Measurements from ENCODE around the gene C22orf39.

C22orf39 gene

DNA sequence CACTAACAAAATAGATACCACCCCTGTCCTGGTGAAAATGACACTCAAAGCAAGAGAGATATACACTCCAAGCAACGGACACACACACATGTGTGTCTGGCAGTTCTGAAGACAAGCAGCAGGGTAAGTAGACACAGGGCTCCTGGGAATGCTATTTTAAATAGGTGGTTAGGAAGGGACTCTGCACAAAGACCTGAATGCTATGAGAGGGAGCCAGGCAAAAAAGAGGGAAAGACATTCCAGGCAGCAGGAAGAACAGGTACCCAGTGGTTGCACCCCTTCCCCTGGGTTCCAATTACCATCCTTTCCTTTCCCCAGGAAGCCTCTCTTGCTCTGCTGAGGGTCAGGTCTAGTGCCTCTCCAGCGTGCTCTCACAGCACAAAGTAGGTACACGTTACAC, 28.5 kb upstream of the C22orf39 start:
- DNase-seq (ENCODE audit: low read depth, low spot score) = no peak
- TF ChIP-seq, protein P1, sequence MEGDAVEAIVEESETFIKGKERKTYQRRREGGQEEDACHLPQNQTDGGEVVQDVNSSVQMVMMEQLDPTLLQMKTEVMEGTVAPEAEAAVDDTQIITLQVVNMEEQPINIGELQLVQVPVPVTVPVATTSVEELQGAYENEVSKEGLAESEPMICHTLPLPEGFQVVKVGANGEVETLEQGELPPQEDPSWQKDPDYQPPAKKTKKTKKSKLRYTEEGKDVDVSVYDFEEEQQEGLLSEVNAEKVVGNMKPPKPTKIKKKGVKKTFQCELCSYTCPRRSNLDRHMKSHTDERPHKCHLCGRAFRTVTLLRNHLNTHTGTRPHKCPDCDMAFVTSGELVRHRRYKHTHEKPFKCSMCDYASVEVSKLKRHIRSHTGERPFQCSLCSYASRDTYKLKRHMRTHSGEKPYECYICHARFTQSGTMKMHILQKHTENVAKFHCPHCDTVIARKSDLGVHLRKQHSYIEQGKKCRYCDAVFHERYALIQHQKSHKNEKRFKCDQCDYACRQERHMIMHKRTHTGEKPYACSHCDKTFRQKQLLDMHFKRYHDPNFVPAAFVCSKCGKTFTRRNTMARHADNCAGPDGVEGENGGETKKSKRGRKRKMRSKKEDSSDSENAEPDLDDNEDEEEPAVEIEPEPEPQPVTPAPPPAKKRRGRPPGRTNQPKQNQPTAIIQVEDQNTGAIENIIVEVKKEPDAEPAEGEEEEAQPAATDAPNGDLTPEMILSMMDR (IDR thresholded peaks at IDR 0.05; ENCODE audit: low read depth, low read length) = no peak
- in situ Hi-C loops (cut with HindIII; ENCODE audit: low sequenced_read_pairs) = no loop called here
- H3K4me3 ChIP-seq (ENCODE audit: low read depth, low read length) = no peak overlapping the region

- DNase-seq (ENCODE audit: low read depth, low spot score) = no peak
- TF ChIP-seq, protein P1 (IDR thresholded peaks at IDR 0.05; ENCODE audit: low read depth, low read length) = peak; percentile 18
- no peak overlapping the region for H3K4me3 ChIP-seq (ENCODE audit: low read depth, low read length)
- in situ Hi-C loops (cut with HindIII; ENCODE audit: low sequenced_read_pairs) = no loop called here
These were observed 26.1 kb upstream of the C22orf39 start for GRCh38 chr22:19473578-19473977.

GRCh38 chr22:19472233-19472632, 24.7 kb upstream of the C22orf39 start:
- in situ Hi-C loops (cut with HindIII; ENCODE audit: low sequenced_read_pairs) = no loop called here
- no peak for DNase-seq (ENCODE audit: low read depth, low spot score)
- no peak overlapping the region for H3K4me3 ChIP-seq (ENCODE audit: low read depth, low read length)
- TF ChIP-seq, protein P1 (IDR thresholded peaks at IDR 0.05; ENCODE audit: low read depth, low read length) = no peak

- TF ChIP-seq, protein P1 (IDR thresholded peaks at IDR 0.05; ENCODE audit: low read depth, low read length) = no peak
- in situ Hi-C loops (cut with HindIII; ENCODE audit: low sequenced_read_pairs) = no loop called here
- H3K4me3 ChIP-seq (ENCODE audit: low read depth, low read length) = no peak overlapping the region
- no peak for DNase-seq (ENCODE audit: low read depth, low spot score)
These were observed 24.1 kb upstream of the C22orf39 start for GRCh38 chr22:19471572-19471971.

- H3K4me3 ChIP-seq (ENCODE audit: low read depth, low read length) = no peak overlapping the region
- TF ChIP-seq, protein P1 (IDR thresholded peaks at IDR 0.05; ENCODE audit: low read depth, low read length) = no peak
- DNase-seq (ENCODE audit: low read depth, low spot score) = no peak
- in situ Hi-C loops (cut with HindIII; ENCODE audit: low sequenced_read_pairs) = no loop called here
These were observed 22.5 kb upstream of the C22orf39 start for GRCh38 chr22:19470010-19470409.

DNA sequence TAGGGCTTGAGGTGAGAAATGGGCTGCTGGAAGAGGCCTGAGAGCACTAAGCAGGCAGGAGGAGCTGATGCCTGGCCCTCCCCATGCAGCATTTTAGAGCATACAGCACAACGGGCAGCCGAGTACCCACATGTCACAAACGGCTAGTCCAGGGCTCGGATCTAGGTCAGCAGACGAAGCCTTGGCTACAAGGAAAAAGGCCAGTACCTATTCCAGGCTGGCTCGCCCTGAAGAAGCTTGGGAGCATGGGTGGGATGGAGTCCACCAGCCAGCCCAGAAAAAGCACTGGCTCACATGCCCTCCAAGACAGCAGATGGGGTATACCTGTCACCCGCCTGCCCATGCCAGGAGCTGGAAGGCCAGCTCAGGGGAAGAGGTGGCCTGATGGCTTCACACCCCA, 21.9 kb upstream of the C22orf39 start:
- in situ Hi-C loops (cut with HindIII; ENCODE audit: low sequenced_read_pairs) = no loop called here
- DNase-seq (ENCODE audit: low read depth, low spot score) = no peak
- TF ChIP-seq, protein P1 (IDR thresholded peaks at IDR 0.05; ENCODE audit: low read depth, low read length) = no peak
- no peak overlapping the region for H3K4me3 ChIP-seq (ENCODE audit: low read depth, low read length)

- in situ Hi-C loops (cut with HindIII; ENCODE audit: low sequenced_read_pairs) = no loop called here
- TF ChIP-seq, protein P1 (IDR thresholded peaks at IDR 0.05; ENCODE audit: low read depth, low read length) = no peak
- H3K4me3 ChIP-seq (ENCODE audit: low read depth, low read length) = no peak overlapping the region
- DNase-seq (ENCODE audit: low read depth, low spot score) = no peak
These were observed 20.4 kb upstream of the C22orf39 start for GRCh38 chr22:19467912-19468311.
